Activated T-cell treated with anti-CD3 and anti-CD28 coated beads for 1 hour (primary cell): ENCODE data around the gene PRLR.

Source experiments
- DNase-seq: peaks from one replicate; pipeline ENCODE4 v3.0.0-alpha.2; 2020; ENCODE audit warnings: low read depth

The PRLR gene

GRCh38 chr5:35001842-35002241 is 228.4 kb downstream of the PRLR start:
- DNase-seq: no peak
